Spleen (tissue), 7 donors: ENCODE results near the gene ERBB4.

Source experiments
- CTCF ChIP-seq, 11 experiments: fragments of 200-600 bp in 7 of 11; fragments of 450-650 bp in 4 of 11; sonication (generic) in 4 of 11; IDR thresholded peaks in 8 of 11; conservative IDR thresholded peaks in 3 of 11; 1 replicate in 7 of 11; 2 replicates in 4 of 11; pipeline versions ENCODE4 v1.4.0 to v1.8.0; 2016 to 2021; ENCODE audit warnings: antibody characterized with exemption in 11 of 11, inconsistent platforms in 4 of 11, mild to moderate bottlenecking in 1 of 11
- POLR2A ChIP-seq, 3 donors: fragments of 450-650 bp; IDR thresholded peaks; one replicate each; pipeline ENCODE4 v1.5.1; 2017; ENCODE audit warnings: antibody characterized with exemption in 3 of 3, mild to moderate bottlenecking in 1 of 3
- POLR2AphosphoS5 ChIP-seq, 3 donors: sonication (generic); formaldehyde crosslinking; IDR thresholded peaks; one replicate each; pipeline ENCODE4 v1.5.1; 2017; ENCODE audit warnings: antibody characterized with exemption in 3 of 3
- donor health status: DM: no; HTN: no; CAD: no; lungs with moderate emphysema.
- donor health status: DM: no; HTN: no; CAD: no.
- donor health status: DM: no; HTN: no; CAD: no.

GRCh38 chr2:211867845-211868451 is 670.7 kb downstream of the ERBB4 start:
- TF ChIP-seq POLR2A (IDR thresholded peaks at IDR 0.05): no peak
- TF ChIP-seq CTCF (IDR thresholded peaks at IDR 0.05 in 8 of 11, conservative IDR thresholded peaks at IDR 0.05 in 3 of 11): no peak
- no peak for TF ChIP-seq POLR2AphosphoS5 (IDR thresholded peaks at IDR 0.05)
